MM.1S (cell line): ENCODE measurements around the gene GALNT9.

Experiments used
- EZH2 ChIP-seq: fragments of 300-600 bp; sonication (generic); optimal IDR thresholded peaks from 2 replicates; pipeline ENCODE3; 2017; ENCODE audit warnings: low read depth, mild to moderate bottlenecking, antibody characterized with exemption, low read length, mixed read lengths
- EZH2phosphoT487 ChIP-seq: fragments of 300-600 bp; sonication (generic); IDR thresholded peaks from 2 replicates; pipeline ENCODE4 v1.6.1; 2018; ENCODE audit warnings: antibody characterized with exemption, low read length
- TF ChIP-seq, protein P1 (sequence below): fragments of 300-600 bp; sonication (generic); IDR thresholded peaks from 2 replicates; pipeline ENCODE4 v1.5.1; 2016; ENCODE audit warnings: antibody characterized with exemption, low read length, mixed read lengths

DNA sequence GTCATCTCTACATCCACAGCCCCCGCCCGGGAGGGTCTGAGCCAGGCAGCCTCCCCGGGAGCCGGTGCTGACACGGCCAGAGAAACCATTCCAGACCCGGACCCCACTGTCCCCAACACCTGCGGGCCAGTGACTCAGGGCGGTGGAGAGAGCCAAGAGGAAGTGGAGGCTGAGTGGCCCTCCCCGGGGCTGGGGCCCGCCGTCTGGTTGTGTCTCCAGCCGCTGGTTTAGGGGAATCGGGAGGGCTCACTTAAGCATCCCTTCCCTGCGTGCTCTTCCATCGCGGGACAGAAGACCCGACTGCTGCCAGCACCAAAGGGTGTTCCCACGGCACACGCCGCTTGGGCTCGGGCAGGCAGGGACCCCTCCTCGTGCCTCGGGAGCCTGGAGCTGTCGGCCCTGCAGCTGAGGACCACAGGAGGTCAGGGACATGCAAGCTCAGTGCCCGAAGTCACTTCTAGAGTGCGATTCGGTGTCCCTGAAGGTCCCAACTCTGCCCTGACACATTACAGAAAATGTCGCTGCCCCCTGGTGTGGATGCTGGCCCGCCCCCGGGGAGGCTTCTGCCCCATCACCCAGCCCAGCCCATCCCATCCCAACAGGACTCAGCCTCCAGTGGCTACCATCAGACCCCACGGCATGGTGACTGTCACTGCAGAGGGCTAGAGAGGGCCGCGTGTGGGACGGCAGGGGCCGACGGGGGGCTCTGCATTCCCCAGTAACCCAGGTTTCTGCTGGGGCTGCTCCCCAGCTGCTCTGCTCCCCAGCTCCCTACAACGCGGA, 50.8 kb downstream of the GALNT9 start:
- TF ChIP-seq, protein P1, sequence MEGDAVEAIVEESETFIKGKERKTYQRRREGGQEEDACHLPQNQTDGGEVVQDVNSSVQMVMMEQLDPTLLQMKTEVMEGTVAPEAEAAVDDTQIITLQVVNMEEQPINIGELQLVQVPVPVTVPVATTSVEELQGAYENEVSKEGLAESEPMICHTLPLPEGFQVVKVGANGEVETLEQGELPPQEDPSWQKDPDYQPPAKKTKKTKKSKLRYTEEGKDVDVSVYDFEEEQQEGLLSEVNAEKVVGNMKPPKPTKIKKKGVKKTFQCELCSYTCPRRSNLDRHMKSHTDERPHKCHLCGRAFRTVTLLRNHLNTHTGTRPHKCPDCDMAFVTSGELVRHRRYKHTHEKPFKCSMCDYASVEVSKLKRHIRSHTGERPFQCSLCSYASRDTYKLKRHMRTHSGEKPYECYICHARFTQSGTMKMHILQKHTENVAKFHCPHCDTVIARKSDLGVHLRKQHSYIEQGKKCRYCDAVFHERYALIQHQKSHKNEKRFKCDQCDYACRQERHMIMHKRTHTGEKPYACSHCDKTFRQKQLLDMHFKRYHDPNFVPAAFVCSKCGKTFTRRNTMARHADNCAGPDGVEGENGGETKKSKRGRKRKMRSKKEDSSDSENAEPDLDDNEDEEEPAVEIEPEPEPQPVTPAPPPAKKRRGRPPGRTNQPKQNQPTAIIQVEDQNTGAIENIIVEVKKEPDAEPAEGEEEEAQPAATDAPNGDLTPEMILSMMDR = no peak
- no peak for TF ChIP-seq EZH2
- no peak for TF ChIP-seq EZH2phosphoT487
